GM19035 (cell line): Measurements from ENCODE around the gene USP32.

Source experiments
- ATAC-seq: cut with Tn5 transposase; IDR thresholded peaks from one replicate; pipeline ENCODE4 v1.9.1; 2021; ENCODE audit not compliant: unreplicated experiment

Gene USP32

GRCh38 chr17:60304502-60304901 lies 87.4 kb downstream of the USP32 start:
- no peak for ATAC-seq

DNA sequence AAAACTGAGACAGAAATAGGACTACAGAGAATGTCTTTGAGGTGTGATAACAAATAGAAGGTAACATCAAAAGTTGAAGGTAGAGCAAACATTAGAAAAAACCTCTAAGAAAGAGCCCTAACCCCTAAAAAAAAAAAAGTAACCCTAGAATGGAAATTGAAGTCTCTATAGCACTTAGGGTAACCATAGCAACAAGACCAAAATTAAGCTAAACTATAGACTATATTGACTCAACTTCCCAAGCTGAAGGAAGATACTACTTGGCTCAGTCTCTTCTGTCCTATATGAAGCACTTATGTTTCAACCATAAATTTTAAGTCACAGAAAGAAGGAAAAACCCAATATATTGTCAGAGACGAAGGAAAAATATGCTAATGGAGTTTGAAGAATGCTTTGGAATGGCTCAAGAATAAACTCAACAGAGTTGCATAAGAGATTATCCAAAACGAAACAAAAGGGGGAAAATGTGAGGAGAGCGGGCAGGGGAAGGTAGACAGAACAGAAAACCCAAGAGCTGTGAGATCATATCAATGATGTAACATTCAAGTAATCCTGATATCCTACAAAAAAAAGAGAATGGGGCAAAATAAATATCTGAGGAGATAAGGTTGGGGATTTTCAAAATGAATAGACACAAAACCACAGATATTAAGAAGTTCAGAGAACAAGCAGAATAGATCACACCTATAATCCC lies 88.4 kb downstream of the USP32 start:
- ATAC-seq = no peak

- no peak for ATAC-seq
These were observed 90.3 kb downstream of the USP32 start for GRCh38 chr17:60301649-60302048.

GRCh38 chr17:60300949-60301348 lies 91.0 kb downstream of the USP32 start:
- ATAC-seq = no peak

DNA sequence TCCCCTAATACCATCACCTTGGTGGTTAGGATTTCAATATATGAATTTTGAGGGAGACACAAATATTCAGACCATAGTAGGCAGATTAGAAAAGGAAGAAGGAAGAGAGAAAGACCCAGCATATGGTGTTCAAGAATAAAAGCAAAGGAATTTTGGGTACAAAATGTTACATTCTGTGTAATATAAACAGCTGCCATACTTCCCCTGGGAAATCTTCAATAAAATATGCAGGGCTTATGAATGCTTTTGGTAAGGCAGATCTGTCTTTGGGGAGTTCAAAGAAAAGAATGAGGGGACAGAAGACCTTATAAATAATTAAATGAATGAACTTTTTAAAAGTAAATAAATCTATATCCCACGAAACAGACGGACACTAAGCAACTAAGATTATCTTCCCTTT lies 91.9 kb downstream of the USP32 start:
- ATAC-seq = no peak

- ATAC-seq = no peak
These were observed 94.1 kb downstream of the USP32 start for GRCh38 chr17:60297760-60298401.

DNA sequence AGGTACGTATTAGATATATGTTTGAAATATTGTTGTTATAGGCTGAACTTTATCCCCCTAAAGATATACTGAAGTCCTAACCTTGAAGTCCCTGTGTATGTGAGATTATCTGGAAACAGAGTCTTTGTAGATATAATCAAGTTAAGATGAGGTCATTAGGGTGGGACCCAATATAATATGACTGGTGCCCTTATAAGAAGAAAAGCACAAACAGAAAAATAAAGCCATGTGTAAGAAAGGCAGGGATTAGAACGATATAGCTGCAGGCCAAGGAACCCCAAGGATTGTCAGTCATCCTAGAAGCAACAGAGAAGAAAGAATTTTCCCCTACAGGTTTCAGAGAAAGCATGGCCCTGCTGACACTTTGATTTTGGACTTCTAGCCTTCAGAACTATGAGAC lies 95.8 kb downstream of the USP32 start:
- no peak for ATAC-seq

GRCh38 chr17:60293580-60294335 lies 98.2 kb downstream of the USP32 start:
- ATAC-seq = no peak

GRCh38 chr17:60292697-60293096 lies 99.2 kb downstream of the USP32 start:
- no peak for ATAC-seq

DNA sequence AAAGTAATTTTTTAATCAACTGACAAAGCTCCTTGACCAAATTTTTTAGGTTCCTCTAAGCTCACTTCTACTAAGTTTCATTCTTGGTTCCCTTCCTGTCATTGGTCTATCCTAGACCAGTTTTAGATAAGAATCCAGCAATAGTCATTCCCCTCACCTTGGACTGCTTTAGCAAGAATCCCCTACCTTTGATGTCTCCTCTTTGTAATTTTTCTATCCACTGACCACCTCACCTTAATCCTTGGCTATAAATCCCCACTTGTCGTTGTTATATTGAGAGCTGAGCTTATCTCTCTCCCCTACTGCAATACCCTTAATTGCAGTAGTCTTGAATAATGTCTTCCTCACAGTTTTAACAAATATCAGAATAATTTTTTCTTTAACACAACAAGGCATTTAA lies 107.2 kb downstream of the USP32 start:
- no peak for ATAC-seq

- ATAC-seq = no peak
These were observed 108.1 kb downstream of the USP32 start for GRCh38 chr17:60283816-60284215.

DNA sequence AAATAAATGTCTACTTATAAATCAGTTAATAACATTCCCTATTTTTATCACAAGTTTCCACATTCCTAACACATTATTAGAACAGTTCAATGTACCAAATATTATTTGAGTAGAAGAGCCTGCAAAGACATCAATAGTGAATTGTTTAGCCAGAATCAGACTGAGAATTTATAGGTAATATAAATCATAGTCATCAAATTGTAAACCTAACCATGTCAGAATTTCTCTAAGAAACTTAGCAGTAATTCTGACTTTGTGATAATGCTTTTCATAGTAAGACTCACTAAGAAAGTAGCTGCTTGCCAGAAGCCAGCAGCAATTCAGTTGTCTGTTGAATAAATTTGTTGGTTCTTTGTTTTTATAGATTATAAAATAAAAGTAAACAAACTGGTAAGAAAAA lies 111.3 kb downstream of the USP32 start:
- ATAC-seq = no peak

GRCh38 chr17:60278237-60278636 lies 113.7 kb downstream of the USP32 start:
- no peak for ATAC-seq

- no peak for ATAC-seq
These were observed 114.7 kb downstream of the USP32 start for GRCh38 chr17:60277258-60277657.

DNA sequence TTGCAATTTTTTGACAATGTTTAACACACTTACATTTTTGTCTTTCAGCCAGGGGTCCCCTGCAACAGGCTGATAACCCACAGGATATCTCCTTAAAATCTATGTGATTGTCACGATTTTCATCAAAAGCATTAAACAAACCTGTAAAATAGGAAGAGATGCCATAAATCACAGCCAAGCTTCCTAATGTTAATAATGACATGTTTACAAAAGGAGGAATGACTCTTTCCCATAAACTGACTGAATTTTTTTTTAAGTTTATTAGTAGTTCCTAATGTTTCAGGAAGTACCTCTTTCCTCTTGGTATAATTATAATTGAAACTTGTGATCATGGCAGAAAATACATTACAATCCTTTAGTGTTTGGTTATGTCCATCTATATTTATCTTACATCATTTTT lies 122.5 kb downstream of the USP32 start:
- no peak for ATAC-seq

DNA sequence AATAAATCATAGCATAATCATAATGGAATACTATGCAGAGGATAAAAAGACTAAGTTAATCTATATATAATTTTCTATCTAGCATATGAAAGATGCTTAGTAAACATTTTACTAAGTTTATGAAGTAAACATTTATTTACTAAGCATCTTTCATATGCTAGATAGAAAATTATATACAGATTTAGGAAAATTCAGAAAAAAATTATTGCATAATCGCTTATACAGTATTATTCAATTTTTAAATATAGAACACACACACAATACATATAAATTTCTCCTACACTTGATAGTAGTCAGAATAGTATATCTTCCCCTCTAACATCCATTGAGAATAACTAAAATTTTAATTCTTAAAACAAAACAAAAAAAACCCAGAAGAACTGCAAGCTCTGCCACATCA lies 131.4 kb downstream of the USP32 start:
- no peak for ATAC-seq

DNA sequence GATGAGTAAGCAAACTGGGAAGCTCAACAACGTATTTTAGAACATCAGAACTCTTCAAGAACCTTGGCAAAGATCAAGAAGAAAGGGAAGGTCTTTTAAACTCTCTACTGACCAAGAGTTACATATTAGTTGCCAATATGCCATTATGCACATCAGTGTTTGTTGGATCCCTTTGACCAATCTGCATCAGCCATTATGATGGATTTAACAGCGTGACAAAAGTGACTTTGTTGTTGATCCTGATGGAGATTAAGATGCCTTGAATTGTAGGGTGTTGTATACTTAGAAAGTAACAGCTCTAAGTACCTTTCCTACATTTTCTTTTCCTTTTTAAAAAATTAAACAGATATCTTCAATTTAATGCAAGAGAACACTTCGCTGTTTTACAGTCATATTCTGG lies 133.6 kb downstream of the USP32 start:
- no peak for ATAC-seq

GRCh38 chr17:60256174-60256573 lies 135.8 kb downstream of the USP32 start:
- ATAC-seq = no peak

- no peak for ATAC-seq
These were observed 138.9 kb downstream of the USP32 start for GRCh38 chr17:60253048-60253447.

- no peak for ATAC-seq
These were observed 139.5 kb downstream of the USP32 start for GRCh38 chr17:60252459-60252858.

DNA sequence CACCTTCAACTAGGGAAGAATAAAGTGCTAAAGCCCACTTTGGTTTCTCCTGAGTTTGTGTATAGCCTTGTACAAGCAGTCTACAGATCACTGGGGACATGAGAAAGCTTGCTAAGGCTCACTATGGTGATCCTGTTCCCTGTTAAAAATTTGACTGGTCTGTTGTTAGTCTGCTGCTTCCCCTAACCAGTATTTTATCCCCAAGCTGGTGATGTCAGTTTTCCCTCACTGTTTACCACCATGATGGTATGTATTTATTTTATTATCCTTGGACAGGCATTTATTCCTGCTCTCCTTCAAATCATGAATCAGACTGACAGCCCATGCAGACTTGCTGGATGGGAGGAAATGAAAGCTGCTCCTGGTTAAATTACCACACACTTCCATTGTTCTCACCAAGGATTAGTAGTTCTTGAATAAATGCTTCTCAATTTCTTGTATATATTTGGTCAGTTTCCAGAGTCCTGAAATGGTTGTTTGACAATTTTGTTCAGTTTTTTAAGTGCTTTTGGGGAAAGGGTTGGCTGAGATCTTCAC lies 142.6 kb downstream of the USP32 start:
- ATAC-seq = no peak
